Stimulated activated CD4-positive, alpha-beta T cell treated with anti-CD3 and anti-CD28 coated beads, Interleukin-12 subunit alpha, Interleukin-12 subunit beta, amount 100 ng/mL, for 48 hours (primary cell): ENCODE data around the gene ERC1.
"Not testable (repeated sequence)": the region's sequence is repeated elsewhere in the genome, so short reads cannot be mapped to it uniquely, and the experiment has no call there.

Source experiments
- DNase-seq, 3 donors: peaks; one replicate each; pipeline ENCODE4 v3.0.0-alpha.2; 2020; ENCODE audit warnings: low read depth in 2 of 3, low spot score in 1 of 3

ERC1 gene

GRCh38 chr12:1117970-1118563 is 127.0 kb downstream of the ERC1 start:
- peak; percentile 49 to 66 (median 53) for DNase-seq

- DNase-seq, result no peak
Observed at GRCh38 chr12:1122786-1123185, 131.8 kb downstream of the ERC1 start.

DNA sequence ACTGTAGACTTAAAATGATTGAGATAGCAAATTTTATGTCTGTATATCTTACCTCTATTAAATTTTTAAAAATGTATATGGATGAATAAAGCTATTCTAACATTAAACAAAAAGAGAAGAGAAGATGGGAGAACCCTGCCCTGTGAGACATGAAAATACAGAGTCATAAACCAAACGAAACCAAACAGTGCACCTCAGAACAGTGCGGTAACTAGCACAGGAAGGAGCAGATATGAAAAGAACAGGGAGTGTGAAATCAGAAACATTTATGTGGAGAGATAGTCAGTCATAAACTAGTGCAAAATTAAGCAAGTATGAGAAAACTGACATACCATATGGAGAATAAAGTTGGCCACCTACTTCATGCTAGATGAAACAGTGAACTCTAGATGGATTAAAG is 135.1 kb downstream of the ERC1 start:
- DNase-seq, result no peak

GRCh38 chr12:1127021-1127420 is 136.0 kb downstream of the ERC1 start:
- DNase-seq, result no peak

DNA sequence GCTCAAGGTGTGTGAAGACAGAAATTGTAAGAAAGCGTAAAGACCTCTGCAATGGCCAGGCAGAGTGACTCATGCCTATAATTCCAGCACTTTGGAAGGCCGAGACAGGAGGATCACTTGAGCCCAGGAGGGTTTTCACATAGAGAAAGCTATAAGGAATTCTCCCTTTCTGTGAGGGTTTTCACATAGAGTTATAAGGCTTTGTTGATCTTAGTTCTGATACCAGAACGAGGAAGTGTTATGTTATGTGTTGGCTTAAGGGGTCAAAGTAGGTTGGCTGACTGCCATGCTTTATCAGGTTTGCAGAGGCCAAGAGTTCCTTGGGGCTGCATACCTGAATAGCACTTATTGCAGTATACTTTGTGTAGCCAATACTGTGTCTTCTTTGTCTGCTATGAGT is 139.1 kb downstream of the ERC1 start:
- no peak for DNase-seq

DNA sequence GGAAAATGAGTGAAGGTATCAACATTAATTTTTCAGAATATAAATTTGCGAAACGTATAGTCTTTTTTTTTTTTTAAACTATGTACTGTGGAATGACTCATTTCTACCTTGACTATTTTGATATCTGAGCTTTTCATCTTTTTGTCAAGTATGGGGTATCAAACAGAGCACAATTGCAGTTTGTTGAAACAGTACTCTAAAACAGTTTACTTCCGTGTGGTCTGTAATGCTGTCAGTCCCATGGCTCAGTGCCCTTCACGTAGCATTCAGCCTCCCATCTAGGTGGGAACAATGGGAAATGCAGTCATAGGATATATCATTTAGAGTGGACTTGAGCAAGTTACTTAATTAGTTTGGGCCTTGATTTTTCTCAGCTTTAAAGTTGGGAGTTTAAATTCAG is 139.5 kb downstream of the ERC1 start:
- no peak for DNase-seq

GRCh38 chr12:1131811-1132224 is 140.8 kb downstream of the ERC1 start:
- no peak for DNase-seq

DNA sequence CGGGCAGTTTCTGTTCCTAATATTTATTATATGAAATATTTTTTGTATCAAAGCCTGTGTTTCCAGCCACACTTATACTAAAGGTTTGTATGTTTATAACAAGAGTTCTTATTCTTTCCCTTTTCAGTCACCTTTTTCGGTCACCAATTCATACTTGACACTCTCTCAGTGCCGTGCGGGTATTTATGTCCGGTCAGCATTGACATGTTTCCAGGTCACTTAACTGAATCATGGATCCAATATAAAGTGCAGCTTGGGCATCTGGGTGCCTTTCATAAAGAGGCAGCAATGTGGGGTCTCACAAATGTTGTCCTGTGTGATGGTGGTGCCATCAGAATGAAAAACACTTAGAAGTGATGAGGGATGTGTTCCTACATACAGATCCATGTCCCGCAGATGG is 141.3 kb downstream of the ERC1 start:
- DNase-seq, result no peak

GRCh38 chr12:1138691-1139090 is 147.7 kb downstream of the ERC1 start:
- no peak for DNase-seq

DNA sequence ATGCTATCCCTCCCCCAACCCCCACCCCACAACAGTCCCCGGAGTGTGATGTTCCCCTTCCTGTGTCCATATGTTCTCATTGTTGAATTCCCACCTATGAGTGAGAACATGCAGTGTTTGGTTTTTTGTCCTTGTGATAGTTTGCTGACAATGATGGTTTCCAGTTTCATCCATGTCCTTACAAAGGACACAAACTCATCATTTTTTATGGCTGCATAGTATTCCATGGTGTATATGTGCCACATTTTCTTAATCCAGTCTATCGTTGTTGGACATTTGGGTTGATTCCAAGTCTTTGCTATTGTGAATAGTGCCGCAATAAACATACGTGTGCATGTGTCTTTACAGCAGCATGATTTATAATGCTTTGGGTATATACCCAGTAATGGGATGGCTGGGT is 155.7 kb downstream of the ERC1 start:
- not testable (repeated sequence) for DNase-seq

- no peak for DNase-seq
Observed at GRCh38 chr12:1147821-1148220, 156.8 kb downstream of the ERC1 start.

GRCh38 chr12:1157046-1157445 is 166.0 kb downstream of the ERC1 start:
- DNase-seq, result no peak

DNA sequence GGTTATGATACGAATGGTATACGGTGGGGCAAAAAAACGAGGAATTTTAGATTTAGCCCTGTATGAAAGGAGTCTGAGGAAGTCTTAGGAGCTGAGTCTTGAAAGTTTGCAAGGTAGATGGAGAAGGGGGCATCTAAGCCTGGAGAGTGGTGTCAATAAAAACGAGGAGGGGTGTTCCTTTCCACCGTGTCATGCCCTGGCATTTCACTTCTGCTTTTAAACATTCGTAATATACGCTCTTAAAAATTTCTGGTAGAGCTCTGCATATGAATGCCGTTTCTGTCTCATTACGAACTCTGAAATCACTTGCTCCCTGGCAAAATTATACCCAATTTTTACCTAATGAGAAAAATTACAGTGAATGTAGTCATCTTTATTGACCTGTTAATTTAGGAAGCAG is 170.2 kb downstream of the ERC1 start:
- no peak for DNase-seq

GRCh38 chr12:1162081-1162760 is 171.2 kb downstream of the ERC1 start:
- no peak for DNase-seq

DNA sequence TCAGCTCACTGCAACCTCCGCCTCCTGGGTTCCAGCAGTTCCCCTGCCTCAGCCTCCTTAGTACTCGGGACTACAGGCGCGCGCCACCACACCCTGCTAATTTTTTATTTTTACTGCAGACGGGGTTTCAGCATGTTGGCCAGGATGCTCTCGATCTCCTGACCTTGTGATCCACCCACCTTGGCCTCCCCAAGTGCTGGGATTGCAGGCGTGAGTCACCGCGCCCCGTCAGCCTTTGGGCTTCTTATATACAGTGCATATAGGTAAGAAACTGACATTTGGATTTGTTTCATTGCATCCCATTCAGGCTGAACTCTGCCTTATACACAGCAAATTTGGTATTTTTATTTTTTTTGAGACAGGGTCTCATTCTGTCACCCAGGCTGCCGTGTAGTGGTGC is 176.8 kb downstream of the ERC1 start:
- no peak for DNase-seq

- no peak for DNase-seq
Observed at GRCh38 chr12:1170411-1170810, 179.4 kb downstream of the ERC1 start.

DNA sequence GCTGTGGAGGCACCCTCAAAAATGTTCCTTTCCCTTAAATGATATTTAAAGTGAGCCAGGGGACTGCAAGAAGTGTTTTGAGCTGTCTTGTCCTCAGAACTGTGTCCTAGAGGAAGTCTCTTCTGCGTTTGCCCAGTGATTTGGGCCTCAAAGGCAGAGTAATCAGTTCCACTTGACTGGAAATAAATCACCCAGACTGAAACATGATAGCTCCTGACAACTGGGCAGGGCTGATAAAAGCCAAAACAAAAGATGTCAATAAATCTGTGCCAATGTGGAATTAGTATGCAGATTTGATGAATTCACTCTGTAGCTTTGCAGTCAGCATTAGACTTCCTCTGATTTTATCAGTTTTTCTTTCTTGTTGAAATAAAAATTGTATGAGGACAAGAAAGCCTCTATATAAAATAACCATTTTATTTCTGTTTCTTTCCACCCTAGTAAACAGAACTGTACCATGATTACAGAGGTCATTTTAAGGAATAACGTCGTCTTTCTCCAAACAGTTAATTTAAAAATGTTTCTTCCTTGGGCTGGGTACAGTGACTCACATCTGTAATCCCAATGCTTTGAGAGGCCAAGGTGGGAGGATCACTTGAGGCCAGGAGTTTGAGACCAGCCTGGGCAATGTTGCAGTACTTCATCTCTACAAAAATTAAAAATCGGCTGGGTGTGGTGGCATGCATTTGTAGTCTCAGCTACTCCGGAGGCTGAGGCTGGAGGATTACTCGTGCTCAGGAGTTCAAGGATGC is 180.8 kb downstream of the ERC1 start:
- DNase-seq, result no peak

DNA sequence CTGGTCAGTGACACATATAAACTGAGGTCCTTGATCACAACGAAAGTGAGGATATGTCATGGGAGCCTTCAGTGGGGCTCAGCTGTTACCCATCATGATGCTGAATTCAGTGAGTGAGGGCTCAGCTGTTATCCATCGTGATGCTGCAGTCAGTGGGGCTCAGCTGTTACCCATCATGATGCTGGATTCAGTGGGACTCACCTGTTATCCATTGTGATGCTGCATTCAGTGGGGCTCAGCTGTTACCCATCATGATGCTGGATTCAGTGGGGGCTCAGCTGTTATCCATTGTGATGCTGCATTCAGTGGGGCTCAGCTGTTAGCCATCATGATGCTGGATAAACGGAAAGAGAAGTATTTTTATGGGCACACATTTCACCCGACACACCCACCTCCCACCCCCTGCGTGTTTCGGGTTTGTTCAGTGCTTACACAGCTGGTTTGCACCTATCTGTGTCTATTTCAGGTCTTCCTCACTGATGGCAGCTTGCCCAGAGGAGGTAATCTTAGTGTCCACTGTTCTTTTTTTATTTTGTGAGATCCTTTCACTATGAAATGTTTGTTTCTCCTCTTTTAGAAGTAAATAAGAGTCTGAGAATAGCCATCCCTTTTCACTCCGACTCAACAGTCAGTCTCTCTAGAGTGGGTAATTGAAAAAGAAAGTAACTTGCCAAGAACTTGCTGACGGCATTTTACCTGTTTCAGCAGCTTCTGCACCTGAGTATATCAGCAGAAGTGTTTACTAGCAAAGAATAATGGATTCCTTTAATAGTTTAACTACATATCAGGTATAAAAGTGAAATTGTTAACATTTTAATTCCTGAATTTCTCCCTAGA is 183.0 kb downstream of the ERC1 start:
- no peak for DNase-seq

- no peak for DNase-seq
Observed at GRCh38 chr12:1174659-1175058, 183.6 kb downstream of the ERC1 start.

DNA sequence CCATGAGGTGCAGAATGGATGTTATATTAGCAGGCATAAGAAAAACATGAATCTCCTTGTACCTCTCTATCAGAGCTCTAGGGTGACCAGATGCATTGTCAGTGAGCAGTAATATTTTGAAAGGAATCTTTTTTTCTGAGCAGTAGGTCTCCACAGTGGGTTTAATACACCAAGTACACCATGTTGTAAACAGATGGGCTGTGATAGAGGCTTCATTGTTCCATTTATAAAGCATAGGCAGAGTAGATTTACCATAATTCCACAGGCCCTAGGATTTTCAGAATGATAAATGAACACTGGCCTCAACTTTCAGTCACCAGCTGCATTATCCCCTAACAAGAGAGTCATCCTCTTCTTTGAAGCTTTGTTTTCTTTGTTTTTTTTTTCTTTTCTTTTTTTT is 185.2 kb downstream of the ERC1 start:
- no peak for DNase-seq

DNA sequence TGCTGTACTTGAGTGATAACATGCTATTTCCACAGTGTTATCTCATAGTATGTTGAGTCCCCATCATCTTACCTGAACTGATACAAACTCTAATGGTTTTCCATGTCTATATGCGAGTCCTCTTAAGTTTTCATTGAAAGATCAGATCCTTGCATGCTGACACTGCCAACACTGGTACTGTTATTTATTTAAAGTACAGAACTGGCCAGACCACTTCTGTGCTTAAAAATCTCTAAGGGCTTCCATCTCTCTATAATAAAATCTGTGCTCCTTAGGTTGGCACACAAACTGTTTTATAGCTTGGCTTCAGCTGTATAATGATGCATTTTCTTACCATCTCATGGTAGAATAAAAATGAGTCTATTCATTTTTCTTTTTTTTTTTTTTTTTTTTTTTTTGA is 188.1 kb downstream of the ERC1 start:
- DNase-seq, result no peak

- DNase-seq, result no peak
Observed at GRCh38 chr12:1182069-1182468, 191.0 kb downstream of the ERC1 start.
